Measurements from ENCODE around the gene CSMD2.

The CSMD2 gene

GRCh38 chr1:34007760-34008159 lies 157.3 kb downstream of the CSMD2 start:
- no peak for TF ChIP-seq REST (IDR thresholded peaks at IDR 0.05; ENCODE audit: insufficient read depth in 1 of 2, low read depth in 2 of 2, low read length in 2 of 2)
- no peak for TF ChIP-seq SIN3A (IDR thresholded peaks at IDR 0.05; ENCODE audit: borderline replicate concordance, insufficient read depth, low read length)
- TF ChIP-seq POLR2AphosphoS5 (IDR thresholded peaks at IDR 0.05; ENCODE audit: low read depth, low read length): no peak
- no peak for TF ChIP-seq TAF1 (IDR thresholded peaks at IDR 0.05; ENCODE audit: borderline replicate concordance, insufficient read depth, low read length)
- TF ChIP-seq FOXP2 (optimal IDR thresholded peaks at IDR 0.05; ENCODE audit: borderline replicate concordance, extremely low read depth, extremely low read length, insufficient read depth): no peak

- TF ChIP-seq SIN3A (IDR thresholded peaks at IDR 0.05; ENCODE audit: borderline replicate concordance, insufficient read depth, low read length) (no peak), REST (IDR thresholded peaks at IDR 0.05; ENCODE audit: insufficient read depth in 1 of 2, low read depth in 2 of 2, low read length in 2 of 2) (no peak), FOXP2 (optimal IDR thresholded peaks at IDR 0.05; ENCODE audit: borderline replicate concordance, extremely low read depth, extremely low read length, insufficient read depth) (no peak)
Measured at GRCh38 chr1:34005309-34005708, 159.7 kb downstream of the CSMD2 start.

- TF ChIP-seq REST (IDR thresholded peaks at IDR 0.05; ENCODE audit: insufficient read depth in 1 of 2, low read depth in 2 of 2, low read length in 2 of 2) (no peak), FOXP2 (optimal IDR thresholded peaks at IDR 0.05; ENCODE audit: borderline replicate concordance, extremely low read depth, extremely low read length, insufficient read depth) (no peak), POLR2AphosphoS5 (IDR thresholded peaks at IDR 0.05; ENCODE audit: low read depth, low read length) (no peak), TAF1 (IDR thresholded peaks at IDR 0.05; ENCODE audit: borderline replicate concordance, insufficient read depth, low read length) (no peak), SIN3A (IDR thresholded peaks at IDR 0.05; ENCODE audit: borderline replicate concordance, insufficient read depth, low read length) (no peak)
Measured at GRCh38 chr1:34002810-34003209, 162.2 kb downstream of the CSMD2 start.

GRCh38 chr1:33997127-33998036 lies 167.6 kb downstream of the CSMD2 start:
- no peak for TF ChIP-seq SIN3A (IDR thresholded peaks at IDR 0.05; ENCODE audit: borderline replicate concordance, insufficient read depth, low read length)

- no peak for TF ChIP-seq REST (IDR thresholded peaks at IDR 0.05; ENCODE audit: insufficient read depth in 1 of 2, low read depth in 2 of 2, low read length in 2 of 2)
- TF ChIP-seq POLR2AphosphoS5 (IDR thresholded peaks at IDR 0.05; ENCODE audit: low read depth, low read length): no peak
- no peak for TF ChIP-seq TAF1 (IDR thresholded peaks at IDR 0.05; ENCODE audit: borderline replicate concordance, insufficient read depth, low read length)
- no peak for TF ChIP-seq FOXP2 (optimal IDR thresholded peaks at IDR 0.05; ENCODE audit: borderline replicate concordance, extremely low read depth, extremely low read length, insufficient read depth)
- no peak for TF ChIP-seq SIN3A (IDR thresholded peaks at IDR 0.05; ENCODE audit: borderline replicate concordance, insufficient read depth, low read length)
Measured at GRCh38 chr1:33996281-33996680, 168.7 kb downstream of the CSMD2 start.

Measured in PFSK-1 (cell line).